ENCODE data around the gene DNMT3A.

DNMT3A gene

DNA sequence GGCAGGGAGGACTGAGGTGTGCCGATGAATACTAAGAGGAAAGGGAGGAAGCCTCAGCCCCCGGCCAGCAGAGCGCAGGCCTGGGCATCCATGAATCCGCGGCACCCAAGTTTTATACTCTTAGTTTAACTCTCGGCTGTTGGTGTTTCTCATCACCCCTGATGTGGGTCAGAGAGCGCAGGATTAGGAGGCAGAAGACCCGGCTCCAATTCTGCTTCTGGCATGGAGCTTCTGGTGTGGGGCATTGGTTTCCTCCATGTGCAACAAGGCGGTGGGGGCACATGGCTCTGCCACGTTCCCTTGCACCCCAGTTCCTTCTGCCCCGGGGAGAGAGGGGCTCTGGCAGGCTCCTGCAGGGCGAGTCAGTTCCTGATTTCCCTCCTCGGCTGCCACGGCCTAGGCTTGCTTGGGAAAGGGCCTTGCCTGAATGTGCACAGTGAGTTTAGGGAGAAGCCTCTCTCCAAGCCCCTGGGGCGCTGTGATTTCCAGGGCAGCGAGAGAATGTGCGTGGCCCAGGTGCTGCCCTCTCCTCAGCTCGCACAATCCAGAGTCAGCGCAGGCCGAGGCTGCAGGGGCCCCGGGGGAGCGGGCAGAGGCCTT, 36.2 kb upstream of the DNMT3A start:
- no peak for DNase-seq (ENCODE audit: low read depth in 2 of 2)
- TF ChIP-seq, protein P1, sequence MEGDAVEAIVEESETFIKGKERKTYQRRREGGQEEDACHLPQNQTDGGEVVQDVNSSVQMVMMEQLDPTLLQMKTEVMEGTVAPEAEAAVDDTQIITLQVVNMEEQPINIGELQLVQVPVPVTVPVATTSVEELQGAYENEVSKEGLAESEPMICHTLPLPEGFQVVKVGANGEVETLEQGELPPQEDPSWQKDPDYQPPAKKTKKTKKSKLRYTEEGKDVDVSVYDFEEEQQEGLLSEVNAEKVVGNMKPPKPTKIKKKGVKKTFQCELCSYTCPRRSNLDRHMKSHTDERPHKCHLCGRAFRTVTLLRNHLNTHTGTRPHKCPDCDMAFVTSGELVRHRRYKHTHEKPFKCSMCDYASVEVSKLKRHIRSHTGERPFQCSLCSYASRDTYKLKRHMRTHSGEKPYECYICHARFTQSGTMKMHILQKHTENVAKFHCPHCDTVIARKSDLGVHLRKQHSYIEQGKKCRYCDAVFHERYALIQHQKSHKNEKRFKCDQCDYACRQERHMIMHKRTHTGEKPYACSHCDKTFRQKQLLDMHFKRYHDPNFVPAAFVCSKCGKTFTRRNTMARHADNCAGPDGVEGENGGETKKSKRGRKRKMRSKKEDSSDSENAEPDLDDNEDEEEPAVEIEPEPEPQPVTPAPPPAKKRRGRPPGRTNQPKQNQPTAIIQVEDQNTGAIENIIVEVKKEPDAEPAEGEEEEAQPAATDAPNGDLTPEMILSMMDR (IDR thresholded peaks at IDR 0.05; ENCODE audit: low read depth, low read length) = no peak
- no peak overlapping the region for H3K4me3 ChIP-seq (replicated peaks in 1 of 2; ENCODE audit: low read depth in 2 of 2, low read length in 2 of 2)

DNA sequence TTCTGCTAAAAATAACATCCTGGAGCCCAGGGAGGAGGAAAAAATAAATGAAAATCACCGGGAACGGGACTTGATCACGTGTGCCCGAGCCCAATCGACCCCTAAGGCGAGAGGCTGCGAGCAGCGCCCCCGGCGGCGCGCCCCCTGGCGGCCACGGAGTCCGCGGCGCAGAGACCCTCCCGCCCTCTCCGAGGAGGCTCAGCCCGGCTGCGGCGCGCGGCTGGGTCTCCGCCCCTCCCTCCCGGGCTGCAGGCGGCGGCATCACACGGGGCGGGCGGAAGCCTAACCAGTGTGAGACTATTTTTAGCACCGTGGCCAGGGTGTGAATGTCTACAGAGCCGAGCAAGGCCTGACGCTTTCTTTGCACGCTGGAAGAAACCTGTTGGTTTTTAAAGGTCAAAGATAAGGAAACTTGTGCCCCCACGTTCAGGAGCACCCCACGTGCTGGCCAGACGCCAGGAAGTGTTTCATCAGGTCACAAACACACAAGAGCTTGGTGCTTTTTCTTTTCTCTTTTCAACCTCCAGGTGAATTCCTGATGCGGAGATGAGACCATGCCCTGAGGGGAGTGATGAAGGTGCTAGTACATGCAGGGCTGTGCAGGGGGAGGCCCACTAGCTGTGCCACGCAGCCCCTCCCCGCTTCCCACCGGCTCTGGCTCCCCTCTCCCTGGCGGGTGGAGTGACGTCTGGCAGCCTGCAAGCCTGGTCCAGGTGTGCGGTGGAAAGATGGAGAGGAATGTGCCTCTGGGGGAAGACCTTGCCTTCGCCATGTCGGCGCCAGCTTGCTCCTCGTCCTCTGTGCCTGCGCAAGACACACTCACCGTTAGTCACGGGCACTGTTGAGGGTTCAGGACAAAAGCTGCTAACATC, 35.3 kb upstream of the DNMT3A start:
- TF ChIP-seq, protein P1 (IDR thresholded peaks at IDR 0.05; ENCODE audit: low read depth, low read length) = peak; percentile 42
- H3K4me3 ChIP-seq (replicated peaks in 1 of 2; ENCODE audit: low read depth in 2 of 2, low read length in 2 of 2) = peak overlapping the region; percentile 22 to 30
- DNase-seq (ENCODE audit: low read depth in 2 of 2) = peak; percentile 74 to 90

DNA sequence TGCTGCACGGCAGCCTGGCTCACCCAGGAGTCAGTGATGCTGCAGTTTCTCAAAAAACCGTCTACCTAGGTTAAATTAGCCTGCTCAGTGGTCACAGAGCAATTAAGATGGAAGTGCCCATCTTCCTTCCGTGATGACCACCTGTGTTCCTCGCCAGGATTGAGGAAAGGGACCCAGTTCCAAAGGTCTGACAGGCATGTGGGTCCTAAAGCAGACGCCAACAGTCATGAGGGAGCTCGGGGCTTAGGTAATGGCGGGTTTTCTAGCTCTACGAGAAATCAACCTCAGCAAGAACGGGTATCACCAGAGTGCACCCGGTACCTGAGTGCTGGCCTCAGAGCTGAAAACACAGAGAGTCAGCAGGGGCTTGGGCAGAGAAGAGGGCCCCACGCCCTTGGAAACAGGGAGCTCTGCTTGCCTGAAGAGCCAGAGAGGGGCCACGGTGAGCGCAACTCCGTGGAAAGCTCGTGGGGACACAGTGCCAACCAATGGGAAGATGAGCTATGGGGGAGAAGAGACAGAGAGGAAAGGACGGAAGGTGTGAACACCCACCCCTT, 34.3 kb upstream of the DNMT3A start:
- TF ChIP-seq, protein P1 (IDR thresholded peaks at IDR 0.05; ENCODE audit: low read depth, low read length) = no peak
- H3K4me3 ChIP-seq (replicated peaks in 1 of 2; ENCODE audit: low read depth in 2 of 2, low read length in 2 of 2) = no peak overlapping the region
- no peak for DNase-seq (ENCODE audit: low read depth in 2 of 2)

DNA sequence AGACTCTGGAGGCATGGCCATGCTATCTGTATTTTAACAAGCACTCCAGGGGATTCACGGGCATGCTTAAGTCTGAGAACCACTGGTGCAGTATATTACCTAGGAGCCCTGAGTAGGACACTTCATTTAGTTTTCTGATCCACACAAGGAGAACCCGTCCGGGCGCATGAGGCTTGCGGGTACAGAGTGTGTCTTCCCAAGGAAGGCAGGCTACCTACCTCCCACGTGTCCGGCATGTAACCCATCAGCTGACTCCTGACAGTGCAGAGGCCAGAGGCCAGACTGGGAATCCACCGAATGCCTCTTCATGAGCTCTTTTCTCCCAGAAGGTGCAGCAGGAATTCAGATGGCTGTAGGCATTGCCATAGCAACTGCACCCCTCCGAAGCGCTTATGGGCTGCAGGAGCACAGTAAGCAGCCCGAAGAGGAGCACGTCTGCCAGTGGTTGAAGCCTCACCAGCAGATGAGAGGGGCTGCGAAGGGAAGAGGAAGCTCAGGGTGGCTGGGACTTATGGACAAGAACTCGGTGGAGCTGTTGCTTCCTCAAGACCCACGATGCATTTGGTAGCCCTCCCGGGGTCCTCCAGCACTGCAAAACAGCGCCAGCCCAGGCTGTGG, 33.8 kb upstream of the DNMT3A start:
- TF ChIP-seq, protein P1 (IDR thresholded peaks at IDR 0.05; ENCODE audit: low read depth, low read length) = no peak
- DNase-seq (ENCODE audit: low read depth in 2 of 2) = no peak
- H3K4me3 ChIP-seq (replicated peaks in 1 of 2; ENCODE audit: low read depth in 2 of 2, low read length in 2 of 2) = no peak overlapping the region

DNA sequence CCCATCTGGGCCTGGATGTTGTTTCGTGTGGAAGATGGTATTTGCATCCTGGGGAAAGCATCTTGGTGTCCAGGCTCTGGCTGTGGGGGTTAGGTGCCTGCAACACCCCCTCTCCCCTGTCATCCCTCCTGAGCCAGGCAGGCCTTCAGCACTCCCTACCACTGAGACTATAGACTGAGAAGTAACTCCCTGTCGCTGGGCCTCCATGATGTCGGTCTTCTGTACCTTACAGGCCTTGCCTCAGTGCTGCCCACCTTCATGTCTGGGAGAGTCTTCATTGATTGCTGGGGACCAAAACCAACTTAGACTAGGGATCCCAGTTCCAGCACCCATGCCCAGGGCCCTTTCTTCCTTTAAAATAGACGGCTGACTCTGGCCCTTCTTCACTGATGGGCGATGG, 33.1 kb upstream of the DNMT3A start:
- H3K4me3 ChIP-seq (replicated peaks in 1 of 2; ENCODE audit: low read depth in 2 of 2, low read length in 2 of 2) = no peak overlapping the region
- no peak for DNase-seq (ENCODE audit: low read depth in 2 of 2)
- TF ChIP-seq, protein P1 (IDR thresholded peaks at IDR 0.05; ENCODE audit: low read depth, low read length) = no peak

DNA sequence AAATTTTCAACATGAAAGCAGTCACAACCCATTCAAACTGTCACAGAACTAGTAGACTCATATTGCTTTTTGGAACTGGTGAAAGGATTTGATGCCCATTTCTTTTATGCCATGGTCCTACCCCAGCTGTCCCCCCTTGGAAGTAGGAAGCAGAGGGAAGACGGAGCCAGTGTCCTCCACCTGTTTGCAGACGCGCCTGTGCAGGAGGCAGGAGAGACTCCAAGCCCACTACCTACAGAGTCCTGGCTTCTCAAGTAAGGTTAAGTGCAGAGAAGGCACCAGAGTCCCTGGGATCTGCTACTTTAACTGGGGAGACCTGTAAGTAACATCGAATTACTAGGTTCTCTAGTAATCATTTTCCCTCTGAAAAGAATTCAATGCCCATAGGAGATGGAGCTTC, 32.7 kb upstream of the DNMT3A start:
- no peak overlapping the region for H3K4me3 ChIP-seq (replicated peaks in 1 of 2; ENCODE audit: low read depth in 2 of 2, low read length in 2 of 2)
- TF ChIP-seq, protein P1 (IDR thresholded peaks at IDR 0.05; ENCODE audit: low read depth, low read length) = no peak

More for the DNA sequence above, 32.7 kb upstream of the DNMT3A start:
- DNase-seq (ENCODE audit: low read depth in 2 of 2) = no peak
